Stimulated activated CD8-positive, alpha-beta memory T cell treated with anti-CD3 and anti-CD28 coated beads, Interleukin-7, amount 100 ng/mL, for 48 hours (primary cell): Measurements from ENCODE around the gene CNGA3.
A peak's percentile ranks its signal among the peaks of the same experiment; 100 is the strongest.
"Not testable (repeated sequence)": the region's sequence is repeated elsewhere in the genome, so short reads cannot be mapped to it uniquely, and the experiment has no call there.

Experiments used
- DNase-seq, 2 donors: peaks; one replicate each; pipeline ENCODE4 v3.0.0-alpha.2; 2020; ENCODE audit warnings: low read depth in 1 of 2; ENCODE audit errors: extremely low read depth in 1 of 2

Gene CNGA3

DNA sequence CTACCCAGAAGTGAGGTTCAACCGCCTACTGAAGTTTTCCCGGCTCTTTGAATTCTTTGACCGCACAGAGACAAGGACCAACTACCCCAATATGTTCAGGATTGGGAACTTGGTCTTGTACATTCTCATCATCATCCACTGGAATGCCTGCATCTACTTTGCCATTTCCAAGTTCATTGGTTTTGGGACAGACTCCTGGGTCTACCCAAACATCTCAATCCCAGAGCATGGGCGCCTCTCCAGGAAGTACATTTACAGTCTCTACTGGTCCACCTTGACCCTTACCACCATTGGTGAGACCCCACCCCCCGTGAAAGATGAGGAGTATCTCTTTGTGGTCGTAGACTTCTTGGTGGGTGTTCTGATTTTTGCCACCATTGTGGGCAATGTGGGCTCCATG is 49.7 kb downstream of the CNGA3 start:
- DNase-seq = no peak

DNA sequence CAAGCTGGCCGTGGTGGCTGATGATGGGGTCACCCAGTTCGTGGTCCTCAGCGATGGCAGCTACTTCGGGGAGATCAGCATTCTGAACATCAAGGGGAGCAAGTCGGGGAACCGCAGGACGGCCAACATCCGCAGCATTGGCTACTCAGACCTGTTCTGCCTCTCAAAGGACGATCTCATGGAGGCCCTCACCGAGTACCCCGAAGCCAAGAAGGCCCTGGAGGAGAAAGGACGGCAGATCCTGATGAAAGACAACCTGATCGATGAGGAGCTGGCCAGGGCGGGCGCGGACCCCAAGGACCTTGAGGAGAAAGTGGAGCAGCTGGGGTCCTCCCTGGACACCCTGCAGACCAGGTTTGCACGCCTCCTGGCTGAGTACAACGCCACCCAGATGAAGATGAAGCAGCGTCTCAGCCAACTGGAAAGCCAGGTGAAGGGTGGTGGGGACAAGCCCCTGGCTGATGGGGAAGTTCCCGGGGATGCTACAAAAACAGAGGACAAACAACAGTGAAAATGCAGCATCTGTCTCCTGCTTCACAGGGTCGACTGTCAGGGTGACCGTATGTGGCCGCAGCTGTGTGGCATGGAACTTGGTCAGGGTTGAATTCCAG is 50.6 kb downstream of the CNGA3 start:
- DNase-seq = no peak

DNA sequence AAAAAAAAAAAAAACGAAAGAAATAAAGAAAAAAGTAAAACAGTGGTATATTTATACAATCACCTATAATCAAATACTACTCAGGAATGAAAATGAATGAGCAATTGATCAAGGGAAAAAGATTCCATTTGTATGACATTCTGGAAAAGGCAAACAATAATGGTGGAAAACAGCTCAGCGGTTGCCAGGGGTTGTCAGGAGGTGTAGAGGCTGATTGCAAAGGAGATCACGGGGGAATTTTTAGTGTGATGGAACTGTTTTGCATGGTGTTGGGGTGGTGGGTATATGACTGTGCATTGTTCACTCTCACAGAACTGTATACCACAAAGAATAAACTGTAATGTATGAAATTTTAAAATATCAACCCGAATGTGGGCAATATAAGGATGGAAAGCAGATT is 52.9 kb downstream of the CNGA3 start:
- no peak for DNase-seq

DNA sequence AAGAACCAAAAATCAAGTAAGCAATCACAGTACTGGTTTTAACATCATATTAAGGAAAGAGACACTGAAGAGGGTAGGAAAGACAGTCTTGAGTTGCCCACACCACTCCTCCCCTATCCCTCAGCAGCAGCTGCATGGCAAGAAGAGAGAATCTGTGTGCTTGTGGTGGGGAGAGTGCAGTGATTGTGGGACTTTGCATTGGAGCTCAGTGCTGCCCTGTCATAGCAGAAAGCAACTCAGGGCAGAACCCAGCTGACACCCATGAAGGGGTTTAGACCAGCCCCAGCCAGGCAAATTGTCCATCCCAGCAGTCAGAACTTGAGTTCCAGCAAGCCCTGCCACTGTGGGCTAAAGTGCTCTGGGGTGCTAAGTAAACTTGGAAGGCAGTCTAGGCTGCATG is 57.6 kb downstream of the CNGA3 start:
- DNase-seq = no peak

DNA sequence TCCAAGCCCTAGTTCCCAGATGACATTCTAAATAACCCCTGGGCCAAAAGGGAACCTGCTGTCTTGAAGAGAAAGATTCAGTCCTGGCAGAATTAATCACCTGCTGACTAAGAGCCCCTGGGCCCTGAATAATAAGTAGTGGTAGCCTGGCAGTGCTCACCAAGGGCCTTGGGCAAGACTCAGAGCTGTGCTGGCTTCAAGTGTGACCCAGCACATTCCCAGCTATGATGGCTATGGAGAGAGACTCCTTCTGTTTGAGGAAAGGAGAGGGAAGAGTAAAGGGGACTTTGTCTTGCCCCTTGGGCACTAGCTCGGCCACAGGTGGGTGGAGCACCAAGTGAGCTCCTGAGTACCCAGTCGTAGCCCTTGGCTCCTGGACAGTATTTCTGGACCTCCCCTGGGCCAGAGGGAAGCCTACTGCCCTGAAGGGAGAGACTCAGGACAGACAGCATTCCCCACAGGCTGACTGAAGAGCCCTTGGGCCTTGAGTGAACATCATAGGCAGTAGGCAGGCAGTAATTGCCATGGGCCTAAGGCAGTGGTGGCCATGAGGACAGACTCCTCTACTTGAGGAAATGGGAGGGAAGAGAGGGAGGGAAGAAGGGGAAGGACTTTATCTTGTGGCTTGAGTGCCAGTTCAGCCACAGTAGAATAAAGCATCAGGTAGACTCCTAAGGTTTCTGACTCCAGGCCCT is 58.4 kb downstream of the CNGA3 start:
- DNase-seq = no peak

DNA sequence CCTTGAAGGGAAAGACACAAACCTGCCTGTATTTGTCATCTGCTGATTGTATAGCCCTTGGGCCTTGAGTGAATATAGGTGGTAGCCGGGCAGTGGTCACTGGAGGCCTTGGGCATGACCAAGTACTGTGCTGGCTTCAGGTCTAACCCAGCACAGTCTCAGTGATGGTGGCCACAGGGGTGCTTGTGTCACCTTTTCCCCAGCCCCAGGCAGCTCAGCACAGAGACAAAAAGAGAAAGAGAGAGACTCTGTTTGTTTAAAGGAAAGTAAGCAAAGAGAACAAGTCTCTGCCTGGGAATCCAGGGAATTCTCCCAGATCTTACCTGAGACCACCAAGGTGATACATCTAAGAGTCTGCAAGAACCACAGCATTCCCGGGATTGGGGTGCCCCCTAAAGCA is 59.0 kb downstream of the CNGA3 start:
- no peak for DNase-seq

DNA sequence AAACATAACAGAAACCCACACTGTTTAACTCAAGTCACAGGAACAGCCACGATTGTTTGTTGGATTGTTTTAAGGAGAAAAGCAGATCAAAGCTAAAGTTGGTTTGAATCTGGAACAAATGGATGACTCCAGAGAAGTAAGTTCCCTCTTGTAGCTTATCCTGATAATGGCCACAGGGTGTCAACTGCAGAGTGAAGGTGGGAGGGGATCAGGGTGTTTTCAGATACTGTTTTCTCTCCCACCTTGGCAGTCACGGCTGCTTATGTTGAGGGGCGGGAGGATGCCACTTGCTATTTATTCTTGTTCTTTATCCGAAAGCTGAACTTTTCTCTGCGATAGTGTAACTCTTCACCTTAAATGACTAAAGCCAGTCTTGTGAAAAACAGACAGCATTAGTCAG is 61.9 kb downstream of the CNGA3 start:
- DNase-seq = no peak

DNA sequence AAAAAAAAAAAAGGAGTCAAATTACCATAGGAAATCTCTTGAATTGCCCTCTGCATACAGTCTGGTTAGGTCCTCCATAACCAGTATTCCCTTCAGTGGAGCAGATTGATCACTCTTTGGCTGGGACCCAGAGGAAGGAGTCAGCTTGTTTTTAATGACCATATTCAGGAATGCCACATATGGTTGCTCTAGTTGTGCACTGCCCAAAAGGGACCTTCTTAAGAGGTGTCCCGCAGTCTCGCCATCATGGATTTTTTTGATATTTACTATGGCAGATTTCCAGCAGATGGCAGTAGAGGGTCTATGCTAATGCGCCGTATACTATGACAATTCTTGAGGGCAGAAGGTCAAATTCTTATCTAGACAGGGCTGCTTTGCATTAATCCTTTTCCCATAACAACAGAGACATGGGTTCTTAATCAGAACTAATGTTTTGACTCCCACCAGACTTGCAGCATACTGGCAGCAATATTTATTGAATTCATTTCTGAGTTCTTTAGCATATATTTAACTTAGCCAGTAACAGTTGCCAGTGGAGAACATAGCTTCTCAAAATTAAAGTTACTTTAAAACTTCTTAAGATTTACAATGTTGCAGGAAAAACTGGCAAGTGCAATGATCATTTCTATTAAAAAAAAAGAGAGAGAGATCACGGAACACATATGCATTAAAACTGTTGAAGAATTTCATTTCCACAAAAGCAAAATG is 66.6 kb downstream of the CNGA3 start:
- DNase-seq = peak in 1 of 2 donors; percentile 8

DNA sequence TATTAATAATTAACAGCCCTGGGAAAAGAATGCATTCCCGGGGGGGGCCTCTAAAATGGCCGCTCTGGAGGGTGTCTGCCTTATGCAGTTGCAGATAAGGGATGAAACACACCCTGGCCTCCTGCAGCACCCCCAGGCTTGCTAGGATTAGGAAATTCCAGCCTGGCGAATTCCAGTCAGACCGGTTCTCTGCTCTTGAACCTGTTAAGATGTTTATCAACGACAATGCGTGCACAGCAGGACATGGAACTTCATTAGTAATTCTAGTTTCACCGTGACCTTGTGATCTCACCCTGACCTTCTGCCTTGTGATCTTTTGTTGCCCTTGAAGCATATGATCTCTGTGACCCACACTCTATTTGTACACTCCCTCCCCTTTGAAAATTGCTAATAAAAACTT is 68.0 kb downstream of the CNGA3 start:
- DNase-seq = not testable (repeated sequence)

DNA sequence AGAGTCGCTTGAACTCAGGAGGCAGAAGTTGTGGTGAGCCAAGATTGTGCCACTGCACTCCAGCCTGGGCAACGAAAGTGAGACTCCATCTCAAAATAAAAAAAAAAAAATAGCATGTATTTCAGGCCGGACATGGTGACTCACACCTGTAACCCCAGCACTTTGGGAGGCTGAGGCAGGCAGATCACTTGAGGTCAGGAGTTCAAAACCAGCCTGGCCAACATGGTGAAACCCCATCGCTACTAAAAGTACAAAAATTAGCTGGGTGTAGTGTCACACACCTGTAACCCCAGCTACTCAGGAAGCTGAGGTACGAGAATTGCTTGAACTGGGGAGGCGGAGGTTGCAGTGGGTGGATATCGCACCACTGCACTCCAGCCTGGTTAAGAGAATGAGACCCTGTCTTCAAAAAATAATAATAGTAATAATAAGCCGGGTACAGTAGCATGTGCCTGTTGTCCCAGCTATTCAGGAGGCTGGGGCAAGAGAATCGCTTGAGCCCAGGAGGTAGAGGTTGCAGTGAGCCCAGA is 69.5 kb downstream of the CNGA3 start:
- DNase-seq = not testable (repeated sequence)

DNA sequence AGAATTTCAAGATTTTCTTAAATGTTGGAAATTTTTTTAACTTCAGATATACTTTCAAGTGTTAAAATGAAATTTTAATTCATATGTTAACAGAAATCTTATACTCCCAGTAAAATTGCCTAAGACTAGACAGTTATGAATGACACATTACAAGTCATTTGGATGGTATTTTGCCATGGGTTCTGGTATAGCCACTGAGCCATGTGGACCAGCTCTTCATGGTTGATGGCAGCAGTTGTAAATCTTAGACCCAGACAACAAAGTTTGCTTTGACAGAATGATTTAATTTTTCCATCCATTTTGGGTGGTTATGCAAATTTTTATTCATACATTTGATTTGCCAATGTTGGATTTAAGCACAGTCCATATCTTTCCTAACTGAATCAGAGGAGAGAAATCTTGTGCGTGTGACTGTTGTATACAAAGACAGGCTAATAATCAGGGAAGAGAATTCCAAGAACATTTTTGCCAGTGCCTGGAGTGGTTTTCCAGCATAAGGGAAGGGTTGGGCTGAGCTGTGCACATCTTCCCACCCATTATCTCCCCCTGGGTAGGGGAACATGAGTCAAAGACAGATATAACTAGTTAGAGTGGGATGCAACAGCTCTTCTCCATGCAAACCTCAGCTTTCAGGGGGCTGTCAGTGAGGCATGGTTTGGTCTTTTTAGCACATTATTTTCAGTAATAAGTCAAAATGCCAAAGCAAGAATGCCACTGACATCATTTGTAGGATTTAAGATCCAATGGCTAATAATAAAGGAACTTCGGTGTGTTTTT is 70.3 kb downstream of the CNGA3 start:
- no peak for DNase-seq

DNA sequence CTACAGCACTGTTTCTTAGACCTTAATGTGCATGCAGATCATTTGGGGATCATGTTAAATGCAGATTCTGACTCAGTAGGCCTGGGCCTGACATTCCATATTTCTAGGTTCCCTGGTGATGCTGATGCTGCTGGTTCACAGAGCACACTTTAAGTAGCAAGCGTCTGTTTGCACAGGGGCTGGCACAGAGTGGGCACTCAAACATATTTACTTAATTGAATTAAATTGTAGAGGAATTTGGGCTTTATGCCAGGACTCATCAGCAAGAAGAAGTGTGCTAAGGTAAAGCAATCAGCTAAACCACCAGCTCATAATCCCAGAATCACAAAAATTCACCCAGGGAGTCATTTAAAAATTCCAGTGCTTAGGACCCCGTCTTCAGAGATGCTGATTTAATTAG is 73.3 kb downstream of the CNGA3 start:
- no peak for DNase-seq

DNA sequence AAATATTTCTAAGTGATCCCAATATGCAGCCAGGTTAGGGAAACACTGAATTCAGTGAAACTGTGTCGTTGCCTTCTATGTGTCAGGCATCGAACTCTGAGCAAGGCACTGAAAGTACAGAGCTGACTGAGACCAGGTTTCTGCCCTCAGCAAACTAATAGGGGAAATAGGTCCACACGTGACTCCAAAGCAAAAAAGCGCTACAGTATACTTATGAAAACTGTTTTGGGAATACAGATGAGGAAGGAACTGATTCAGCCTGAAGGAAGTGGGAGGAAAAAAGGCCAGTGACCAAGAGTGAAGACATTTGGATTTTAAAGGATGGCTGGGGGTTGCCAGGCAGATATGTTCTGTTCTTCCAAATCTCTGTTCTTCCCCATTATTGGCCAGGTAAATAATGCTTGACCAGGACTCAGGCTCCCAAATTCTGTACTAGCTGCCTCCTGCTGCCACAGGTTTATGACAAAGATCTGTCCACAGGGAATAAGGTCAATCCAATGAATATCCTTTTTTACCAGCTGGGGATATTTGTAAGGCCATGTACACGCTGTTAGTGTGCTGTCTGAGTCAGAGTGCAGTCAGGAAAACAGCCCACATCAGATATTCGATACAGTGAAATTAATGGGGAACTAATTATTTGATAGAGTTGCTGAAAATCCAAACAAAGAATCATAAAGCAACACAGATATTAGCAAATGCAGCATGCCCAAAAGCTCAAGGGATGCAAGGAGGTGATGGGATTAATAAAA is 73.9 kb downstream of the CNGA3 start:
- DNase-seq = no peak

DNA sequence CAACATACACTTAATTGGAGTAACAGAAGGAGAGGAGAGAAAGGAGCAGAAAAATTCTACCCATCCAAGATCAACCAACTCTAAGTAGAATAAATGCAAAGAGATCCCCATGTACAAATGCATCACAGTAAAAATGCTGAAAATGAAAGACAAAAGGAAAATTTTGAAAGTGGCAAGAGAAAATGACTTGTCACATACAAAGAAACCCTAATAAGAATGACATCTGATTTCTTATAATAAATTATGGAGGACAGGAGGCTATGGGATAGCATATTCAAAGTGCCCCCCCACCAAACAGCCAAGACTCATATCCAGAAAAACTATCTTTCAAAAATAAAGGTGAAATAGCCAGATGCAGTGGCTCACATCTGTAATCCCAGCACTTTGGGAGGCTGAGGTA is 76.2 kb downstream of the CNGA3 start:
- DNase-seq = no peak

DNA sequence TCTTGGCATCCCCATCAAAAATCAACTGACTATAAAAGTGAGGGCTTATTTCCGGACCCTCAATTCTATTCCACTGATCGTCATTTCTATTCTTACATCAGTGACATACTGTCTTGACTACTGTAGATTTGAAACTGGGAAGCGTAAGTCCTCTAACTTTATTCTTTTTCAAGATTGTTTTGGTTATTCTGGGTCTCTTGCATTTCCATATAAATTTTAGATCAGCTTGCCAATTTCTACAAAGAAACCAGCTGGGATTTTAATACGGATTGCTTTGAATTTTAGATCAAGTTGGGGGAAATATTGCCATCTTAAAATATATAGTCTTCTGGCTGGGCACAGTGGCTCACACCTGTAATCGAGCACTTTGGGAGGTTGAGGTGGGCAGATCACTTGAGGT is 80.5 kb downstream of the CNGA3 start:
- no peak for DNase-seq

DNA sequence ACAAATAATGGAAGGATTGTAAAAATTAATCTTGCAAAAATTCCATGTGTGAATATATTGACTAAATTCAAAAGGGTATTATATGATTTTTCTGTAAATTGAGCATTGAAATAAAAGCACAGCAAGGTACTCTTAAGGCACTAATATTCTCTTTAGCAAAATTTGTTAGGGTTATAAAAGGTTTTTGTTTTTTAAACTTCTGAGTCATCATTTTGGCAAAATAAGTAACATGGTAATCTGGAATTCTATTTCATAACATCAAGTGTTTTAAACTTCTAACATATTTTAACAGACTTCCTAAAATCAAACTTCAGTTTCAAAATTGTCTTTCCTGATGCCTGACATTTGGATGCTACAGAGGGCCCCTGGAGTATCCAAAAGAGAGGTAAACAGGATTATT is 85.9 kb downstream of the CNGA3 start:
- no peak for DNase-seq

DNA sequence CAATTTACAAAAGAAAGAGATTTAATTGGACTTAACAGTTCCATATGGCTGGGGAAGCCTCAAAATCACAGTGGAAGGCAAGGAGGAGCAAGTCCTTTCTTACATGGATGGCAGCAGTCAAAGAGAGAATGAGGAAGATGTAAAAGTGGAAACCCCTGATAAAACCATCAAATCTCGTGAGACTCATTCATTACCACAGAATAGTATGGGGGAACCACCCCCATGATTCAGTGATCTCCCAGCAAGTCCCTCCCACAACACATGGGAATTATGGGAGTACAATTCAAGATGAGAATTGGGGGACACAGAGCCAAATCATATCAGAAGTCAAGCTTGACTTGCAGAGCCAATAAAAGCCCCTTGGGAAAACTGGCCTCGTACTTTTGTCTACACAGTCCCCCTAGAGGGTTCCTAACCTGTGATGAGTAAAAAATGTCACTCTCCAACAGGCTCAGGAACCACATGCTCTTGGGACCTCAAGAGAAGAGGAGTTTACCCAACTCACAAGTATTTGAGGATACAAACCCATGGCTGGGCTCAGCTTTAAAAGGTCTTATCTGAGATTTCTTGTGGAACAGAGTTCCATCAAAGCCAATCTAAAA is 87.2 kb downstream of the CNGA3 start:
- no peak for DNase-seq

DNA sequence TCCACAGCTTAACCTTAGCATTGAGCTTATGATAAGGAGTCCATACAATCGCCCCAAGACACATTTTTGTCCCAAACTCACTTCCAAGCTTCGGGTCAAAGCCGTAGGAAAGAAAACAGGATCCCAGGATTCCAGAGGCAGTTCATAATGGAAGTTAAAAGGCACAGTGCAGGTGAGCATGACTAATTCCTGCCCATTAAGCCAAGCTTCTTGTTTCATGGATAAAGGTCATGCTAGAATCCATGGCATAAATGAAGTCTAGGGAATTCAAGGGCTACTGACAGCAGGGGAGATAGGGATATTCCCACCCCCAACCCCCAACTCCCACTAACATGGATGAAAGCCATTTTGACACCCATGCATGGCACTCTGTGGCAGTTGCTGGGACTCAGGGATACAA is 88.2 kb downstream of the CNGA3 start:
- DNase-seq = no peak

DNA sequence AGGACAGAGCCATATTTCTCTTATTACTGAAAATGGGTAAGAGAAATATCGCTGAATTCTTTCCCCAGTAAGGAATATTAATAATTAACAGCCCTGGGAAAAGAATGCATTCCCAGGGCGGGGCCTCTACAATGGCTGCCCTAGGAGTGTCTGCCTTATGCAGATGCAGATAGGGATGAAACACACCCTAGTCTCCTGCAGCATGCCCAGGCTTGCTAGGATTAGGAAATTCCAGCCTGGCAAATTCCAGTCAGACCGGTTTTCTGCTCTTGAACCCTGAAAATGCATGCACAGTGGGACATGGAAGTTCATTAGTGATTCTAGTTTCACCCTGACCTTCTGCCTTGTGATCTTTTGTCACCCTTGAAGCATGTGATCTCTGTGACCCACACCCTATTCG is 89.4 kb downstream of the CNGA3 start:
- not testable (repeated sequence) for DNase-seq

DNA sequence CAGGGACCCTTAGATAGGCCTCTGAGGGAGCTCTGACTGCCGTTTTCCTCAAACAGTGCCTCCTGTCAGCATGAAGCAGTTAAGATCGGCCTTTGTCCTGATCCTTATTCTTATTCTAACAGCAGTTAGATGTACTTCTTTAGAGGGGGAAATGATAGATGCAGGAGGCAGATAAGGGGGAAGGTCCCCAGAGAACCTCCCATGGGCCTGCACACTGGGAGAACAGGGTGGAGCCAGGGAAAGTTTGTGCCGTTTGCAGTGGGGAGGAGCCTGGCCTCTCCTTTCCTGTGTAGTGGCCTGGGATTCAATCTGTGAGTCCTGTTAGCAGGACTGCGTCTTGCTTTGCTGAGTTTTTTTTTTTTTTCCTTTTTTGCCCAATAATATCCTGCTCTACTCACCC is 90.5 kb downstream of the CNGA3 start:
- DNase-seq = no peak
